Measurements from ENCODE around the gene ZYX. TPM values are rescaled to one million over a fixed set of nuclear protein-coding genes. Genes with fewer than 3 reads are reported as not detected.

Gene ZYX
- polyA plus RNA-seq, 1 donor (not counting 4 experiments of a cell fraction or from before 2014, with no cell fraction given): 17.6 TPM

DNA sequence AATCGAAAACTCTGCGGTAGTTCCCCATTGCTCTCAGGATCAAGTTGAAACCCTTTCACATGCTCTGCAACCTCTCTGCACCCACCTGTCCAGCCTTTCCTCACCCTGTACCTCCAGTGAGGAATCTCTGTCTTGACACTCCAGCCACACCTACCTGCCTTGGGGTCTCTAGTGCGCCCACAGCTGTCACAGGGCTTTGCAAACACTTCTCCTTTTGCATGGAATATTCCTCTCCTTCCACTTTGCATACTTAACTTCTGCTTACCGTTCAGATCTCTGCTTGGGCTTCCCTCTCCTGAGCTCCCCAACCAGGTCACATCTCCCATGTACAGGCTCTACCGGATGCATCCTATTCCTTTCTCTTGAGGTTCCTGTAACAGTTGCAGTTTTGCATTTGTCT is 6.6 kb upstream of the ZYX start:
- no peaks in the 10 kb centered on the region for H4K20me1 ChIP-seq (ENCODE audit: control insufficient read depth, extremely low read depth, insufficient read depth, low read length)
- H3K9me1 ChIP-seq (ENCODE audit: control insufficient read depth, extremely low read depth, insufficient read depth, low read length): no peaks in the 10 kb centered on the region
- no peaks in the 10 kb centered on the region for H3K36me3 ChIP-seq (ENCODE audit: control insufficient read depth in 2 of 2, extremely low read depth in 1 of 2, insufficient read depth in 2 of 2, low read length in 2 of 2)
- no peak overlapping the region for H3K9ac ChIP-seq (ENCODE audit: control insufficient read depth, extremely low read depth, insufficient read depth, low read length)
- H3K9me3 ChIP-seq (ENCODE audit: control insufficient read depth, low read depth, low read length): no peaks in the 10 kb centered on the region
- FAIRE-seq (no peak), DNase-seq (ENCODE audit: low read depth, low spot score) (no peak)
- peaks cover 31% of the 10 kb centered on the region for H3K4me1 ChIP-seq (ENCODE audit: control insufficient read depth, extremely low read depth, insufficient read depth, low read length)
- no peak overlapping the region for H3K4me2 ChIP-seq (ENCODE audit: control insufficient read depth, extremely low read depth, insufficient read depth, low read depth, low read length)
- no peak for TF ChIP-seq EZH2 (IDR thresholded peaks at IDR 0.05; ENCODE audit: low read length)
- TF ChIP-seq, protein P1, sequence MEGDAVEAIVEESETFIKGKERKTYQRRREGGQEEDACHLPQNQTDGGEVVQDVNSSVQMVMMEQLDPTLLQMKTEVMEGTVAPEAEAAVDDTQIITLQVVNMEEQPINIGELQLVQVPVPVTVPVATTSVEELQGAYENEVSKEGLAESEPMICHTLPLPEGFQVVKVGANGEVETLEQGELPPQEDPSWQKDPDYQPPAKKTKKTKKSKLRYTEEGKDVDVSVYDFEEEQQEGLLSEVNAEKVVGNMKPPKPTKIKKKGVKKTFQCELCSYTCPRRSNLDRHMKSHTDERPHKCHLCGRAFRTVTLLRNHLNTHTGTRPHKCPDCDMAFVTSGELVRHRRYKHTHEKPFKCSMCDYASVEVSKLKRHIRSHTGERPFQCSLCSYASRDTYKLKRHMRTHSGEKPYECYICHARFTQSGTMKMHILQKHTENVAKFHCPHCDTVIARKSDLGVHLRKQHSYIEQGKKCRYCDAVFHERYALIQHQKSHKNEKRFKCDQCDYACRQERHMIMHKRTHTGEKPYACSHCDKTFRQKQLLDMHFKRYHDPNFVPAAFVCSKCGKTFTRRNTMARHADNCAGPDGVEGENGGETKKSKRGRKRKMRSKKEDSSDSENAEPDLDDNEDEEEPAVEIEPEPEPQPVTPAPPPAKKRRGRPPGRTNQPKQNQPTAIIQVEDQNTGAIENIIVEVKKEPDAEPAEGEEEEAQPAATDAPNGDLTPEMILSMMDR (optimal IDR thresholded peaks at IDR 0.05 in 1 of 3, IDR thresholded peaks at IDR 0.05 in 1 of 3, conservative IDR thresholded peaks at IDR 0.05 in 1 of 3; ENCODE audit: extremely low read depth in 1 of 3, insufficient read depth in 2 of 3, low read length in 3 of 3): no peak
- no peak overlapping the region for H2AFZ ChIP-seq (ENCODE audit: control insufficient read depth, low read length)
- dilution Hi-C loops (cut with MboI; ENCODE audit: extremely low pct_ligation_motif_present, low sequenced_read_pairs): no loop called here
- no peaks in the 10 kb centered on the region for H3K27me3 ChIP-seq (ENCODE audit: control insufficient read depth, extremely low read depth, insufficient read depth, low read length)
- no peak overlapping the region for H3K27ac ChIP-seq (ENCODE audit: control insufficient read depth, insufficient read depth, low read length)
- no peak overlapping the region for H3K4me3 ChIP-seq (ENCODE audit: control insufficient read depth in 2 of 3, extremely low read depth in 1 of 3, insufficient read depth in 2 of 3, low read depth in 1 of 3, low read length in 3 of 3)
- no peaks in the 10 kb centered on the region for H3K79me2 ChIP-seq (ENCODE audit: control insufficient read depth, insufficient read depth, low read length)

DNA sequence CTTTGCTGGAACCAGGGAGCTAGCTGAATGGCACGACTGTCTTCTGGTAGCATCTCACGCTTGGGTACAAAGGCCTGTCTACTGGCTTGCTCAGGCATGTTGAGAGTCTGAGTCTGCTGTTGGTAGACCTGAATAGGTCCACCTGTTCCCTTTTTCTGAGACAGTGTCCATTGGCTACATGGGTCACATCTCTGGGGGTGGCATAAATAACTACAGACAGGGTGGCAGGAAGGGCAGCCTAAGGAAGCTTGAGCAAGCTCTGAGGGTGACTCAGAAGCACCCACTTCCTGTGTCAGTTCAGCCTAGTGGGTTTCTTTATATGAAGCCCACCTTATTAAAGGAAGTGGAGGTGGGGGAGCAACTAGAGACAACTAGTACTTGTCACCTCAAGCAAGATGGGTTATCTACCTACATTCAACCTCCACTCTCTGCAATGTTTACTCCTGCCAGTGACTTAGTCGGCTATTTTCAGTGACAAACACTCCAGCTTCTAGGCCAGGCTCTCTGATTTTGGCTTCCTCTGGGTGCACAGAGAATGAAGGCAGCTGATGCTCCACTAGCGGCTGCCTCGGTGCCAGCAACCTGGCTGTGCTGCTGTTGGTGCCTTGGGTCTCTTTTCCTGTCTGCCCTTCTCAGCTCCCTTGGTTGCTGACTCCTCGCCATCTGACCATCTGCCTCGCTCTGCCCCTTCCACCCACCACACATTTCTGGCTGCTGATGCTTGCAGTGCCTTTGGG is 5.7 kb upstream of the ZYX start:
- Histone ChIP-seq H3K9ac (ENCODE audit: control insufficient read depth, extremely low read depth, insufficient read depth, low read length) (no peak overlapping the region), H3K4me2 (ENCODE audit: control insufficient read depth, extremely low read depth, insufficient read depth, low read depth, low read length) (no peak overlapping the region), H4K20me1 (ENCODE audit: control insufficient read depth, extremely low read depth, insufficient read depth, low read length) (no peaks in the 10 kb centered on the region), H2AFZ (ENCODE audit: control insufficient read depth, low read length) (no peak overlapping the region), H3K27ac (ENCODE audit: control insufficient read depth, insufficient read depth, low read length) (no peak overlapping the region), H3K79me2 (ENCODE audit: control insufficient read depth, insufficient read depth, low read length) (no peaks in the 10 kb centered on the region), H3K4me3 (ENCODE audit: control insufficient read depth in 2 of 3, extremely low read depth in 1 of 3, insufficient read depth in 2 of 3, low read depth in 1 of 3, low read length in 3 of 3) (no peak overlapping the region), H3K4me1 (ENCODE audit: control insufficient read depth, extremely low read depth, insufficient read depth, low read length) (peaks cover 36% of the 10 kb centered on the region), H3K27me3 (ENCODE audit: control insufficient read depth, extremely low read depth, insufficient read depth, low read length) (no peaks in the 10 kb centered on the region), H3K9me1 (ENCODE audit: control insufficient read depth, extremely low read depth, insufficient read depth, low read length) (no peaks in the 10 kb centered on the region), H3K36me3 (ENCODE audit: control insufficient read depth in 2 of 2, extremely low read depth in 1 of 2, insufficient read depth in 2 of 2, low read length in 2 of 2) (no peaks in the 10 kb centered on the region), H3K9me3 (ENCODE audit: control insufficient read depth, low read depth, low read length) (no peaks in the 10 kb centered on the region)
- DNase-seq (ENCODE audit: low read depth, low spot score): no peak
- dilution Hi-C loops (cut with MboI; ENCODE audit: extremely low pct_ligation_motif_present, low sequenced_read_pairs): no loop called here
- TF ChIP-seq EZH2 (IDR thresholded peaks at IDR 0.05; ENCODE audit: low read length): no peak
- TF ChIP-seq, protein P1 (optimal IDR thresholded peaks at IDR 0.05 in 1 of 3, IDR thresholded peaks at IDR 0.05 in 1 of 3, conservative IDR thresholded peaks at IDR 0.05 in 1 of 3; ENCODE audit: extremely low read depth in 1 of 3, insufficient read depth in 2 of 3, low read length in 3 of 3): no peak
- no peak for FAIRE-seq
